Measurements from ENCODE around the gene DOCK3. TPM values are rescaled to one million over a fixed set of nuclear protein-coding genes. Genes with fewer than 3 reads are reported as not detected.
"Not testable (repeated sequence)": the region's sequence is repeated elsewhere in the genome, so short reads cannot be mapped to it uniquely, and the experiment has no call there.

Gene DOCK3
- total and polyA plus RNA-seq, 10 donors: 0.08 to 2.1 (median 0.44) TPM

DNA sequence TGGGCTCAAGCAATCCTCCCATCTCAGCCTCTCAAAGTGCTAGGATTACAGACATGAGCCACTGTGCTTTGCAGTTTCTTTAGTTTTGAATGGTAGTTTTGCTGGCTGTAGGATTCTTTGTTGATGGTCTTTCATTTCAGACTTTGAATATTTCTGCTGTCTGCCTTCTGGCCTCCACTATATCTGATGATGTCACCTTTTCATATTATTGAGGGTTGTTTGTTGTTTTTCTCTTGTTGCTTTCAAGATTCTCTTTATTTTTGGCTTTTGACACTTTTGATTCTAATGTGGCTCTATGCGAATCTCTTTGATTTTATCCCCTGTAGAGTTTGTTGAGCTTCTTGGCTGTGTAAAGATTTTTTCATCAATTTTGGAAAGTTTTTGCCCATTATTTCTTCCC lies 631.4 kb downstream of the DOCK3 start:
- Histone ChIP-seq H3K9me3 (peaks cover 0 to 33% (median 23%) of the 10 kb centered on the region in 8 donors), H3K27me3 (replicated peaks in 1 of 7) (peaks cover 0 to 11% (median 0%) of the 10 kb centered on the region in 7 donors), H3K36me3 (no peaks in the 10 kb centered on the region), H3K27ac (no peak overlapping the region), H3K4me3 (no peak overlapping the region), H3K4me1 (no peaks in the 10 kb centered on the region)
- 98 to 100% (median 100%) methylated on average over 1 of the region's 1 CpG for WGBS, 5 donors
- TF ChIP-seq POLR2AphosphoS5 (IDR thresholded peaks at IDR 0.05) (no peak), POLR2A (IDR thresholded peaks at IDR 0.05) (no peak)
- TF ChIP-seq, protein P1, sequence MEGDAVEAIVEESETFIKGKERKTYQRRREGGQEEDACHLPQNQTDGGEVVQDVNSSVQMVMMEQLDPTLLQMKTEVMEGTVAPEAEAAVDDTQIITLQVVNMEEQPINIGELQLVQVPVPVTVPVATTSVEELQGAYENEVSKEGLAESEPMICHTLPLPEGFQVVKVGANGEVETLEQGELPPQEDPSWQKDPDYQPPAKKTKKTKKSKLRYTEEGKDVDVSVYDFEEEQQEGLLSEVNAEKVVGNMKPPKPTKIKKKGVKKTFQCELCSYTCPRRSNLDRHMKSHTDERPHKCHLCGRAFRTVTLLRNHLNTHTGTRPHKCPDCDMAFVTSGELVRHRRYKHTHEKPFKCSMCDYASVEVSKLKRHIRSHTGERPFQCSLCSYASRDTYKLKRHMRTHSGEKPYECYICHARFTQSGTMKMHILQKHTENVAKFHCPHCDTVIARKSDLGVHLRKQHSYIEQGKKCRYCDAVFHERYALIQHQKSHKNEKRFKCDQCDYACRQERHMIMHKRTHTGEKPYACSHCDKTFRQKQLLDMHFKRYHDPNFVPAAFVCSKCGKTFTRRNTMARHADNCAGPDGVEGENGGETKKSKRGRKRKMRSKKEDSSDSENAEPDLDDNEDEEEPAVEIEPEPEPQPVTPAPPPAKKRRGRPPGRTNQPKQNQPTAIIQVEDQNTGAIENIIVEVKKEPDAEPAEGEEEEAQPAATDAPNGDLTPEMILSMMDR (IDR thresholded peaks at IDR 0.05 in 8 of 11, conservative IDR thresholded peaks at IDR 0.05 in 3 of 11): no peak
- no peak for DNase-seq
- intact Hi-C loops (cut with DNase I; ENCODE audit: low total_unique reads): no loop called here

DNA sequence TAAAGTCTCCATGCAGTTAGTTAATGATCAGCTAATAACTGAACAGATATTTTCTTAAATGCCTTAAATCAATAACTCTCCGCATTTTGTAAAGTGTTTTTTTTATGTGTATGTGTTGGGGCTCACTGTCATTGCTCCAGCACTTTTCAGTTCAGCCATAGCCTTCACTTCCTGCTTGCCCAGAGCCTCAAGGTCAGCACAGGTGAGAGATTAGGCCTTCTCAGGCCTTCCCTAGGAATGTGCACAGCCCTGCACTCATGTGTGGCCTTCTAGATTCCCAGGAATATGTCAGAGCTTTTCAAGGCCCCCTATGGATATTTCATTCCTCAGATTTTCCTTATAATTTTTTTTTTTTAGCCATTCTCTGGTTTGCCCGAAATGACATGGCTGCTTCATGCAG lies 632.7 kb downstream of the DOCK3 start:
- peaks cover 0 to 20% (median 13%) of the 10 kb centered on the region in 8 donors for H3K9me3 ChIP-seq
- no peak overlapping the region for H3K27ac ChIP-seq
- H3K4me3 ChIP-seq: no peak overlapping the region
- no peaks in the 10 kb centered on the region for H3K36me3 ChIP-seq
- DNase-seq: no peak
- WGBS, 5 donors: 73 to 85% (median 81%) methylated on average over 2 of the region's 2 CpGs
- no peaks in the 10 kb centered on the region for H3K4me1 ChIP-seq
- H3K27me3 ChIP-seq (replicated peaks in 1 of 7): peaks cover 0 to 11% (median 0%) of the 10 kb centered on the region in 7 donors
- TF ChIP-seq POLR2AphosphoS5 (IDR thresholded peaks at IDR 0.05) (no peak), POLR2A (IDR thresholded peaks at IDR 0.05) (no peak)
- TF ChIP-seq, protein P1 (IDR thresholded peaks at IDR 0.05 in 8 of 11, conservative IDR thresholded peaks at IDR 0.05 in 3 of 11): no peak
- intact Hi-C loops (cut with DNase I; ENCODE audit: low total_unique reads): no loop called here

DNA sequence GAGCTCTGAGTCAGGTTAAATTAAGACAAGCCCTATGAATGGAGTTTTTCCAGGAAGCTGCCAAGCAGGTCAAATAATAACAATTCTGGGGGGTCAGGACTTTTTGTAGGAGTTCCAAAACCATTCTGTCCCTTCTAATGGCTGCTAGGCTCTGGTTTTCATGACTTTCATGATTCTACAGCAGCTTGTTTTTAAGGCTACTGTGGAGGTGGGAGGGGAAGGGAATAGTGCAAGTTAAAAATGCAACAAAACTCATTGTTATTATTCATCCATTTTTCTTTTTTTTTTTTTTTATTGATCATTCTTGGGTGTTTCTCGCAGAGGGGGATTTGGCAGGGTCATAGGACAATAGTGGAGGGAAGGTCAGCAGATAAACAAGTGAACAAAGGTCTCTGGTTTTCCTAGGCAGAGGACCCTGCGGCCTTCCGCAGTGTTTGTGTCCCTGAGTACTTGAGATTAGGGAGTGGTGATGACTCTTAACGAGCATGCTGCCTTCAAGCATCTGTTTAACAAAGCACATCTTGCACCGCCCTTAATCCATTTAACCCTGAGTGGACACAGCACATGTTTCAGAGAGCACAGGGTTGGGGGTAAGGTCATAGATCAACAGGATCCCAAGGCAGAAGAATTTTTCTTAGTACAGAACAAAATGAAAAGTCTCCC lies 633.3 kb downstream of the DOCK3 start:
- DNase-seq; intact Hi-C loops (cut with DNase I; ENCODE audit: low total_unique reads); H3K4me1 ChIP-seq; H3K36me3 ChIP-seq; H3K4me3 ChIP-seq; H3K27ac ChIP-seq: not testable (repeated sequence)
- Histone ChIP-seq H3K27me3 (replicated peaks in 1 of 7) (peaks cover 0 to 11% (median 0%) of the 10 kb centered on the region in 7 donors), H3K9me3 (peaks cover 0 to 15% (median 10%) of the 10 kb centered on the region in 8 donors)
- 65 to 88% (median 75%) methylated on average over 1 to 4 of the region's 5 CpGs; no CpG with 5 or more reads in 1 of the 5 donors for WGBS, 5 donors

DNA sequence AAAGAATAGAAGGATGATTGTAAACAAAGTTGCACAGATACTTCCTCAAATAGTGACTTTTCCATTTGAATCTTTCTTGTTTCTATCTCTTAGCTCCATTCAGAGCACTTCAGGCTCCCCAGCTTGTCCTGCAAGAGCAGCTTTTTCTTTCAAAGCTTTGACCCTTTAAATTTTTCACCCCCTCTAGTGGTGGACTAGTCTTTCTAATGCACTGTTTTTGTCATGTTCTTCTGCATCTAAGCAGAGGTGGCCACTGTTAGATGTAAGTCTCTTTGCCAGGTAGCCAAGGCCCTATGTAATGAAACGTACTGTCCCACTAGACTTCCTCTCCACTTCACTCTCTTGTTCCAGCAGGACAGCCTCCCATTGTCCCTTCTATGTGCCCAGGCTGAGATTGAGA lies 636.3 kb downstream of the DOCK3 start:
- no peak overlapping the region for H3K27ac ChIP-seq
- peaks cover 0 to 13% (median 9%) of the 10 kb centered on the region in 8 donors for H3K9me3 ChIP-seq
- no peak for DNase-seq
- intact Hi-C loops (cut with DNase I; ENCODE audit: low total_unique reads): no loop called here
- no peak overlapping the region for H3K4me3 ChIP-seq
- no peaks in the 10 kb centered on the region for H3K27me3 ChIP-seq (replicated peaks in 1 of 7)
- no peaks in the 10 kb centered on the region for H3K4me1 ChIP-seq
- H3K36me3 ChIP-seq: no peaks in the 10 kb centered on the region
- 28 to 43% (median 37%) methylated on average over 1 of the region's 1 CpG for WGBS, 5 donors
- no peak for TF ChIP-seq POLR2AphosphoS5 (IDR thresholded peaks at IDR 0.05)
- TF ChIP-seq, protein P1 (IDR thresholded peaks at IDR 0.05 in 8 of 11, conservative IDR thresholded peaks at IDR 0.05 in 3 of 11): peak in 7 of 11 experiments; percentile 10 to 46 (median 23)

All from spleen (tissue), 11 donors.